Neuron (in vitro differentiated cells): ENCODE data around the gene CREB3L2.

Experiments
- H2AFZ ChIP-seq: one replicate; pipeline ENCODE4 v1.6.1; 2013; ENCODE audit warnings: low read depth, mild to moderate bottlenecking, inconsistent platforms, low read length, moderate library complexity
- H3K27me3 ChIP-seq: one replicate; pipeline ENCODE4 v1.6.1; 2013; ENCODE audit warnings: low read length; ENCODE audit not compliant: insufficient read depth
- H3K36me3 ChIP-seq: one replicate; pipeline ENCODE4 v1.6.1; 2013; ENCODE audit warnings: low read length; ENCODE audit not compliant: insufficient read depth
- H3K4me1 ChIP-seq: one replicate; pipeline ENCODE4 v1.6.1; 2013; ENCODE audit warnings: low read length; ENCODE audit not compliant: insufficient read depth
- H3K4me3 ChIP-seq: 2 replicates; pipeline ENCODE4 v1.5.1; 2013; ENCODE audit warnings: mild to moderate bottlenecking, low read length, moderate library complexity
- H3K9me3 ChIP-seq: one replicate; pipeline ENCODE4 v1.6.1; 2013; ENCODE audit warnings: low read length

CREB3L2 gene

DNA sequence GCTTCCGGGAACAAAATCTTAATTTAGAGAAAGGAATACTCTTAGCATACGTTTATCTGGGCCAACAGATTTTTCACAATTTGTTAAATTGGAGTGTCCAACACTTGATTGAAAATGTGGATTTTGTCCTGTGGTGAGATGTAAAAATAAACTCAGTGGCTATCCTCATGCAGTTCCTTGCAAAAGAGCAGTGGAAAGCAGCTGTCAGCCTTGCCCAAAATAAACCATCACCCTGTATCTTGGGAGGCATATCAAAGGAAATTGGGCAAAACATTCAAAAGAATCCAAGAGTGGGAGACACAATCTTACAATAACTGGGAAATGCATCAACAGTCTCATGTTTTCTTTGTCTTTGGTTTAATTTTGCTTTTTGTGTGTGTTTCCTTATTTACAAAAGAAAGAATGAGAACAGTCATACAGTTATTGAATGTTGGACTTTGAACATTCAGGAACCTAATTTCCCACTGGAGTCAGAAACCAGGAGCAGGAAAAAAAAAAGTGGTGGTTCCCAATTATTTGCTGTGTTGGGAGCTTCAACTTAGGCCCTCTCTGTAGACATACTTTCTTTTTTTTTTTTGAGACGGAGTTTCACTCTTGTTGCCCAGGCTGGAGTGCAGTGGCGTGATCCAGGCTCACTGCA, 110.8 kb downstream of the CREB3L2 start:
- H3K4me3 ChIP-seq = no peak overlapping the region
- H3K4me1 ChIP-seq = peaks cover 4% of the 10 kb centered on the region
- H3K36me3 ChIP-seq = peaks cover 21% of the 10 kb centered on the region
- no peak overlapping the region for H2AFZ ChIP-seq
- H3K9me3 ChIP-seq = no peaks in the 10 kb centered on the region
- H3K27me3 ChIP-seq = no peaks in the 10 kb centered on the region

DNA sequence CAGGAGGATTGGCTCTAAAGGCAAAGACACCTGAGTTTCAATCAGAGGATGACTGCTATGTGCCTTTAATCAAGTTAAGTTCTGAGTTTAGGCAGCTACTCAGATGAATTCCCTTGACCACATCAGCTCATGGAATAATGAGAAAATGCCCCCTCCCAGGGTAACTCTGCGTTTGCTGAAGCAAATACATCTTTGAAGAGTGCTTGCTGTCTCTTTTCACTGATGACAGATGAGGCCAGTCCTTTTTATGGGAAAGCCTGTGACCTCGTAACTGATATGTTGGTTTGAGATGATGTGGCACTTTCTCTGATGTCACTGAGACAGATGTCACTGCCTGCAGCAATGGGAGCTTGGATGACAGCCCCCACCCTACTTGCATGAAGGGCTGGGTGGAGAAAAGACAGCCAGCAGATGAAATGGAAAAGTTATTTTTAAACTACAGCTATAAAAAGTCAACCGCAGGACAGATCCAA, 111.4 kb downstream of the CREB3L2 start:
- no peaks in the 10 kb centered on the region for H3K27me3 ChIP-seq
- H3K36me3 ChIP-seq = peaks cover 22% of the 10 kb centered on the region
- H3K9me3 ChIP-seq = no peaks in the 10 kb centered on the region
- peaks cover 7% of the 10 kb centered on the region for H3K4me1 ChIP-seq
- no peak overlapping the region for H2AFZ ChIP-seq
- no peak overlapping the region for H3K4me3 ChIP-seq

DNA sequence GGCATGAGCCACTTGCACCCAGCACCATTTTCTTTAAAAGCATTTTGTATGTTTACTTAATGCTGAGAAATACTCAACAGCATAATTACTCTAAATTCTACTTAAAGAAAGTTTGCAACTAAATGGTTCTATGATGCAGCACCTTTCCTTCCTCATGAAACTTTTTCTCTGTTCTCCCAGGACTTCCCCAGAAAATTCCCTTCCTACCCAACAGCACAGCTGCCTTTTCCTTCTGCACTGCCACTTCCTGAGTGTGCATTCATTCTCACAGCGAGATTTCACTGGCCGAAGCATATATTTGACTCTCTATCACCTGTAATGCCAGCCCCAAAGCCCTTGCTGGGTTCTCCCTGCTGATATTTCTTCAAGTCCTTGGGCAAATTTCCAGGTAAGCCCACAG, 113.6 kb downstream of the CREB3L2 start:
- Histone ChIP-seq H3K4me1 (peaks cover 7% of the 10 kb centered on the region), H3K27me3 (no peaks in the 10 kb centered on the region), H2AFZ (no peak overlapping the region), H3K9me3 (no peaks in the 10 kb centered on the region), H3K4me3 (no peak overlapping the region), H3K36me3 (peaks cover 23% of the 10 kb centered on the region)

DNA sequence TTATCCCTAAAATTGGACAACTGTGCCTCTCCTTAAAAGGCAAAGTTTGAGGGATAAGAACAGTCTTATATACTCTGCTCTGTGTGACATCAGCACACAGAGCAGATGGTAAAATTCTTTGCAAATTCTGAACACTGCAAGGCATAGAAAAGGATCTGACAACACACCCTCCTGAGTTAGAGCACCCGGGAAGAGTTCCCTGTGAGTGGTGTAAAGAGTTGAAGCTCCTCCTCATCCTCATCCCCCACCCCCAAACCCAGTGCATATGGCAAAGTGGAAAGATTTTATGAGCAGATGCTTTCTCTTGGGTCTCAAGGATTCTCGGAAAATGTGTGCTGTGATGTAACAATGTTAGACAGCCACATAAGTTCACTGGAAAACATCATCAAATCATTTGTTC, 115.1 kb downstream of the CREB3L2 start:
- peaks cover 33% of the 10 kb centered on the region for H3K36me3 ChIP-seq
- peaks cover 7% of the 10 kb centered on the region for H3K4me1 ChIP-seq
- no peak overlapping the region for H3K4me3 ChIP-seq

DNA sequence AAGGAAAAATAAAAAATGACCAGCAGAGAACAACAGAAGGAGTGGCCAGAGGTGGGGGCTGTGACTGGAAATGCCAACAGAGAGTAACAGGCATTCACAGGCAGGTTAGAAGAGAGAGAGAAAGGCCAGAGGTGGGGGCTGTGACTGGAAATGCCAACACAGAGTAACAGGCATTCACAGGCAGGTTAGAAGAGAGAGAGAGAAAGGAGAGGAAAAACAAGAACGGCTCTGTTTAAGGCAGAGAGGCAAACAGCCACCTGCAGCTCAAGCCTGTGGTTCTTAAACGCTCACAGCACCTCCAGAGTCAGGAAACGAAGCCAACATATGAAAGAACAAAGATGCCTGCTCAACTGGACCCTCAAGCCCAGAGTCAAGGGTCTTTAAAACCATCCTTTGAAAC, 115.6 kb downstream of the CREB3L2 start:
- Histone ChIP-seq H3K9me3 (peaks cover 11% of the 10 kb centered on the region), H3K36me3 (peaks cover 37% of the 10 kb centered on the region), H3K4me1 (peaks cover 7% of the 10 kb centered on the region), H3K27me3 (no peaks in the 10 kb centered on the region), H3K4me3 (no peak overlapping the region), H2AFZ (no peak overlapping the region)

More for the DNA sequence above, 115.1 kb downstream of the CREB3L2 start:
- Histone ChIP-seq H2AFZ (no peak overlapping the region), H3K27me3 (no peaks in the 10 kb centered on the region), H3K9me3 (peaks cover 8% of the 10 kb centered on the region)

DNA sequence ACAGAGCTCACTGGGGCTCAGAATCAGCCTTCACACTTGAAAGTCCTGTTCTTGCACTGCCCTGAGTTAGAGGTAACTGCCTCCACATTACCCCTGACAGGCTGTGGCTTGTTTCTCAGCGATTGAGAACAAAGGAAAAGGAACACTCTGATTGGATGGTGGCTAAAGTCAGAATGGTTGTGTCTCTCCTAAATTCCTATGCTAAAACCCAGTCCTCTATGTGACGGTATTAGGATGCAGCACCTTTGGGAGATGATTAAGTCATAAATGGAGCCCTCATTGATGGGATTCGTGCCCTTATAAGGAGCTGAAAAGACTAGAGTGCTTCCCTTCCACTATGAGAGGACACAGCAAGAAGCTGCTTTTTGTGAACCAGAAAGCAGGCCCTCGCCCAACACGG, 116.2 kb downstream of the CREB3L2 start:
- peaks cover 41% of the 10 kb centered on the region for H3K36me3 ChIP-seq
- H3K4me3 ChIP-seq = no peak overlapping the region
- no peak overlapping the region for H2AFZ ChIP-seq

DNA sequence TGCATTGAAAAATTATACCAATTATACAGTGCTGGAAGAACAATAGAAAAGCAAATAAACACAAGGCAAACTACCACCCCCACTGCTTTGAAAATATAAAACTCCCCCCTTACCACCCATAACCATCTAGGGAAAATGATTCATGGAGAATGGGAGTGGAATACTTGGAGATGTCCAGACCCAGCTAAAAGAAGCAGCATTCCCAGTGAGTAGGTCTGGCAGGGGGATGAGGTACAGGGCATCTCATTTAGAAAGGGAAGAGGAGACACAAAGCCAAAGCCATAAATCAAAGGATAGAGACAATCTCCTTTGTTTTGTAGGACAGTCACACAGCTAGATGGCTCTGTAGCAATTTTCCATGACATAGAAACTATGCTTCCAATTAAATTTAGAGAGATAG, 119.1 kb downstream of the CREB3L2 start:
- no peak overlapping the region for H2AFZ ChIP-seq
- H3K4me1 ChIP-seq = peaks cover 24% of the 10 kb centered on the region
- no peaks in the 10 kb centered on the region for H3K27me3 ChIP-seq
- peaks cover 60% of the 10 kb centered on the region for H3K36me3 ChIP-seq
- no peak overlapping the region for H3K4me3 ChIP-seq
- H3K9me3 ChIP-seq = peaks cover 11% of the 10 kb centered on the region

More for the DNA sequence above, 116.2 kb downstream of the CREB3L2 start:
- Histone ChIP-seq H3K9me3 (peaks cover 11% of the 10 kb centered on the region), H3K4me1 (peaks cover 7% of the 10 kb centered on the region), H3K27me3 (no peaks in the 10 kb centered on the region)

DNA sequence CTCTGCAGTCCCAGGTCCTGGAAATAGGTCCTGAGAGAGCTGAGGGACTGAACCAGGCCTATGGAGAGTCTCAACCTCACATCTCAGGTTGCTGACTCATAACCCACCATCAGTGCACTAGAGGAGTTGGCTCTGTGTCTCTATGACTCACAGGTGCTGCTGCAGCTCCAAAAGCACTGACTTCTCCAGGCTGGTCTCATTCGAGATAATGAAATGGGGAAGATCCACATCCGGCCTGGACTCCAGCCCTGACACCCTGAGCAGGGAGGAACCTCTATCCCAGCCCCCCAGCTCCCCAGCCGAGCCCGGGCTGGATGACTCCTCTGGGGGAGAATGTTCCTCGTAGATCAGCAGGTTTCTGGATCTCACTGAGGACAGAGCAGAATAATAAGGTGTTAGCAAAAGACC, 119.6 kb downstream of the CREB3L2 start:
- Histone ChIP-seq H3K4me1 (peaks cover 29% of the 10 kb centered on the region), H3K4me3 (no peak overlapping the region), H3K27me3 (no peaks in the 10 kb centered on the region), H2AFZ (no peak overlapping the region), H3K9me3 (peaks cover 11% of the 10 kb centered on the region), H3K36me3 (peaks cover 60% of the 10 kb centered on the region)

DNA sequence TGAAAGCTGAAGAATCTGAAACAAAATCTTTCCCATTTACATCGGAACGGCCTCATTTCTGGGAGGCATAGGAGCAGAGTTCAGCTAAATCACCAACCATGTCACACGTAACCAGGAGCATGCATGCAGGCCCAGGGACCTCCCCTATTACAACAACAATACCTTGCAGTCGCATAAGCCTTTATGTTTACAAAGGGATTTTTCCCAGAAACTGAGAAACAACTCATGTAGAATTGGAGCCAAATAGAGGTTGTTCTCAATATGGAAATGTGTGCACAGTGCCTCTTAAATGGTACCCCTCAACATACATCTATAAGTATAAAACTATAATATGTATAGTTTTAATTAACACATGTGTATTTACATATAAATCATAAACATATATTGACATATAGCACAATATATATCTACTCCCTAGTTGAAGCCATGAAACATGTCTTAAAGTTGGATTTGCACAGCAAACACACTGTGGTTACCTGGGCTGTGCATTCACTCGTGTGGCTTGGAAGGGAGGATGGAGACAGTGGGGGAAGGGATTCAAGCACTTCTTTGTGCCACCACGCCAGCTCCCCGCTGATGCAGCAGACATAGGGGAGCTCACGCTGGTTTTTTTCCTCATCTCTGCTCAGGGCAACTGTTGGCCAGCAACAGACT, 120.2 kb downstream of the CREB3L2 start:
- Histone ChIP-seq H3K4me1 (peaks cover 34% of the 10 kb centered on the region), H3K4me3 (no peak overlapping the region), H2AFZ (no peak overlapping the region), H3K36me3 (peaks cover 60% of the 10 kb centered on the region), H3K27me3 (no peaks in the 10 kb centered on the region), H3K9me3 (peaks cover 11% of the 10 kb centered on the region)

DNA sequence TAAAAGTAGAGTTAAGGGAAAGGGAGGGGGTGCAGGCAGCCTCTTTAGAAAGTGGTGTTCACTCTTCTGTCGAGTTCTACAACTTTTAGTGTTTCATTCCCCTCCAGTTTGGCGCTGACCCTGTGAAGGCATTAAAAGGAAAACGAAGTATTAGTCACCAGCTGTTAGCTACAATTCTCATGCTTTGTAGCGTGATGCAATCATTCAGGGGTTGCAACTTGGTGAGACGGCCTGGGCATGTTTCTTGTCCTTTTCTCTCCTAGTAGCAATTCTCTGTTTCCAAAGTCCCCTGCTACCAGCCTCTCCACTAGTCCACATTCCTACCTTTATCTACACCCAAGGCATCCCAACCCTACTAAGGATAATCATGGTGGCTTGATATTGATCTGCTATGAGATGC, 121.5 kb downstream of the CREB3L2 start:
- H3K9me3 ChIP-seq = peaks cover 12% of the 10 kb centered on the region
- no peak overlapping the region for H2AFZ ChIP-seq
- H3K4me3 ChIP-seq = no peak overlapping the region
- H3K36me3 ChIP-seq = peaks cover 57% of the 10 kb centered on the region
- H3K4me1 ChIP-seq = peaks cover 30% of the 10 kb centered on the region
- no peaks in the 10 kb centered on the region for H3K27me3 ChIP-seq

DNA sequence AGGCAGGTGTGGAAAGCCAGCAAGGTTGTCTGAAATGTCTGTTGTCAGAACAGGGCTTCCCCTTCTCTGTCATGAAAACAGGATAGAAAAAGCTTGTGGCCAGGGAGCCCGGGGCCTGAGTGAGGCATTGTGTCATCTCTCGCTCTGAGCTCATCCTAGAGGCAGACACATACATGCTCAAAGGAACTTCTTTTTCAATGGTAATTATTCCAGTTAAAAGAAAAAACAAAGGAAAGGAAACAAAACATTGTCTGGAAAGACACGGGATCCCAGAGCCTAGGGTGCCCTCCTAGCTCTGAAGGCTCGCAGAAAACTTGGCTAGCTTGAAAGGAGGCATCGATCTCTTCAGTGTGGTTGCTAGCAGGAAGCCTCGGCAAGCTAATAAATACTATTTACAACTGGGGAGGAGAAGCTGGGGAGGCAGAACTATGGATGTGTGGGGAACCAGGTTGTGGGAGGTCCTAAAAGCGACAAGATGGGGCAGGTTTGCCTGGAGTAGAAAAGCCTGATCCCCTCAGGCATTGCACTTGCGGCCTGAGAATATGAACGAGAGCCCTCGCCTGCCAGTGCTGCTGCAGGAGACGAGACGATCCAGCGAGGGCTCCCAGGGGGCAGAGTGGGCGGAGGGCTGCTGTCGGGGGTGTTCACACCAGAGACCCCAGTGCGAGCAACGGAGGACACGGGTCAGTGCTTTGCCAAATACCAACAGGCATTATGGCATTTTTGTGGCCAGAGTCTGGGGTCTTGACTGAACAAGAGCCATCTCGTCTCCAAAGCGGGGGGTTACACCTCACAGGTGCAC, 122.3 kb downstream of the CREB3L2 start:
- Histone ChIP-seq H3K36me3 (peaks cover 48% of the 10 kb centered on the region), H3K4me3 (no peak overlapping the region), H3K4me1 (peaks cover 30% of the 10 kb centered on the region), H3K27me3 (no peaks in the 10 kb centered on the region), H2AFZ (no peak overlapping the region), H3K9me3 (peaks cover 12% of the 10 kb centered on the region)

DNA sequence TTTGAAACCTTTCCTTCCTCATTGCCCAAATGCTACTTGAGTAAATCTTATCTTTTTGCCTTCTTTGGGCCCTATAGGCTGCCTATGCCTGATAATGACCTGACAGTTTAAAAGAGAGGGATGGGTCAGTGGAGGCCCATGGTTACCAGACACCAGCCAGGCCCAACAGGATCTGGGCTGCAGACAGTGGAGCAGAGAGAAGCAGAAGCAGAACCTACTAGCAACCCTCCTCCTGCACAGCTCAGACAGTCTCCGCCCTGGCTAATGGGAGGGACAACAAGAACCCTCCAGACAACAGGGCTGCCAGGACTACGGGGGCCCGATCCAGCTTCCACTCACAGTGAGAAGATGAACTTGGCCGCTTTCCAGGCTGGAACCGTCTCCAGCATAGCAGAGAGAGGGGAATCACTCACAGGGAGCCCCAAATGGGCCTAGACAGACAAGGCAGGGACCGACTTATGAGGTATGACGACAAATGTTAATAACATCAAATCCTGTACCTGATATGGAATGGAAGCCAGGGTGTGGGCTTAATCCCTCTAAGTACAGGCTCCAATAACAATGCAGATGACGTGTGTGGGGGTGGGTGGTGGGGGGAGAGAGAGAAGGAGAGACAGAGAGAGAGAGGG, 123.4 kb downstream of the CREB3L2 start:
- Histone ChIP-seq H3K4me3 (no peak overlapping the region), H3K27me3 (no peaks in the 10 kb centered on the region), H2AFZ (no peak overlapping the region), H3K4me1 (peaks cover 37% of the 10 kb centered on the region), H3K36me3 (peaks cover 44% of the 10 kb centered on the region), H3K9me3 (peaks cover 12% of the 10 kb centered on the region)
